Bronchial epithelial cell (primary cell): Measurements from ENCODE around the gene CACNB4. TPM values are rescaled to one million over a fixed set of nuclear protein-coding genes. Genes with fewer than 3 reads are reported as not detected.
A peak's percentile ranks its signal among the peaks of the same experiment; 100 is the strongest.
"Not testable (repeated sequence)": the region's sequence is repeated elsewhere in the genome, so short reads cannot be mapped to it uniquely, and the experiment has no call there.

Source experiments
- DNase-seq: peaks from one replicate; pipeline ENCODE4 v3.0.0-alpha.2; 2010; ENCODE audit warnings: low read depth
- FAIRE-seq: peaks from 2 replicates; lab custom pipeline; 2011; peaks lifted over from hg19 to GRCh38; lab: Jason Lieb, UNC
- H3K27me3 ChIP-seq: 2 replicates; pipeline ENCODE4 v1.5.1; 2011; ENCODE audit warnings: low read length; ENCODE audit not compliant: control insufficient read depth, insufficient read depth
- H3K36me3 ChIP-seq: 2 replicates; pipeline ENCODE4 v1.5.1; 2011; ENCODE audit warnings: low read length; ENCODE audit not compliant: control insufficient read depth, insufficient read depth
- H3K4me3 ChIP-seq: 2 replicates; pipeline ENCODE4 v1.5.1; 2011; ENCODE audit warnings: mild to moderate bottlenecking, low read depth, low read length, control low read depth
- total RNA-seq: library from RNA; depleted of rRNA; stranded (reverse); fragments of >200 nt; gene quantifications from 2 replicates; pipeline ENCODE4 v1.2.1, GENCODE V29; 2014
- TF ChIP-seq, protein P1 (sequence below): IDR thresholded peaks from 2 replicates; pipeline ENCODE4 v1.5.1; 2011; ENCODE audit warnings: mild to moderate bottlenecking, moderate library complexity, low read length, control low read depth, inconsistent platforms; ENCODE audit not compliant: insufficient read depth, severe bottlenecking

The CACNB4 gene
- total RNA-seq, 1 donor from 2014 or later, result 0.53 TPM

GRCh38 chr2:152031747-152032306 lies 67.0 kb downstream of the CACNB4 start:
- no peak for DNase-seq
- FAIRE-seq, result no peak
- no peak overlapping the region for H3K4me3 ChIP-seq
- TF ChIP-seq, protein P1, sequence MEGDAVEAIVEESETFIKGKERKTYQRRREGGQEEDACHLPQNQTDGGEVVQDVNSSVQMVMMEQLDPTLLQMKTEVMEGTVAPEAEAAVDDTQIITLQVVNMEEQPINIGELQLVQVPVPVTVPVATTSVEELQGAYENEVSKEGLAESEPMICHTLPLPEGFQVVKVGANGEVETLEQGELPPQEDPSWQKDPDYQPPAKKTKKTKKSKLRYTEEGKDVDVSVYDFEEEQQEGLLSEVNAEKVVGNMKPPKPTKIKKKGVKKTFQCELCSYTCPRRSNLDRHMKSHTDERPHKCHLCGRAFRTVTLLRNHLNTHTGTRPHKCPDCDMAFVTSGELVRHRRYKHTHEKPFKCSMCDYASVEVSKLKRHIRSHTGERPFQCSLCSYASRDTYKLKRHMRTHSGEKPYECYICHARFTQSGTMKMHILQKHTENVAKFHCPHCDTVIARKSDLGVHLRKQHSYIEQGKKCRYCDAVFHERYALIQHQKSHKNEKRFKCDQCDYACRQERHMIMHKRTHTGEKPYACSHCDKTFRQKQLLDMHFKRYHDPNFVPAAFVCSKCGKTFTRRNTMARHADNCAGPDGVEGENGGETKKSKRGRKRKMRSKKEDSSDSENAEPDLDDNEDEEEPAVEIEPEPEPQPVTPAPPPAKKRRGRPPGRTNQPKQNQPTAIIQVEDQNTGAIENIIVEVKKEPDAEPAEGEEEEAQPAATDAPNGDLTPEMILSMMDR, result no peak
- no peaks in the 10 kb centered on the region for H3K36me3 ChIP-seq
- H3K27me3 ChIP-seq, result no peaks in the 10 kb centered on the region

DNA sequence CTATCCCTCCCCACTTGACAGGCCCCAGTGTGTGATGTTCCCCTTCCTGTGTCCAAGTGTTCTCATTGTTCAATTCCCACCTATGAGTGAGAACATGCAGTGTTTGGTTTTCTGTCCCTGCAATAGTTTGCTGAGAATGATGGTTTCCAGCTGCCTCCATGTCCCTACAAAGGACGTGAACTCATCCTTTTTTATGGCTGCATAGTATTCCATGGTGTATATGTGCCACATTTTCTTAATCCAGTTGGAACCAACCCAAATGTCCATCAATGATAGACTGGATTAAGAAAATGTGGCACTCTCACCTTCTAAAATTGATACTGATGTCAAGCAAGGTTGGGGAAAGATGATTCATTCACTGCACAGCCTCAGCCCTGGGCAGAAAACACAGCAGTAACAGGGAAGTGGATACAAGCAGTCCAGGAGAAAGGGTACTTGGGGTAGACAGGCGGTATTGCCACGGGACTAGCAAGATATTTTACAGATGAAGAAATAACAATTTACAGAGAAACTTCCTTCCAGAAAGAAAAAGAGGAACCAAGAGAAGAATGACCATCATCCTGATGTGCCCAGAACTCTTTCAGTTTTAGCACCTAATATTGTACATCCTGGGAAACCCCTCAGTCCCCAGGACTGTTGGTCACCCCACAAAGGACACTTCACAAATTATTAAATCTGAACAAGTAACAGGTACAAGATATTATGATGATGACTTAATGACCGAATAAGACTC lies 68.1 kb downstream of the CACNB4 start:
- H3K36me3 ChIP-seq, DNase-seq, FAIRE-seq, H3K4me3 ChIP-seq, H3K27me3 ChIP-seq: not testable (repeated sequence)

DNA sequence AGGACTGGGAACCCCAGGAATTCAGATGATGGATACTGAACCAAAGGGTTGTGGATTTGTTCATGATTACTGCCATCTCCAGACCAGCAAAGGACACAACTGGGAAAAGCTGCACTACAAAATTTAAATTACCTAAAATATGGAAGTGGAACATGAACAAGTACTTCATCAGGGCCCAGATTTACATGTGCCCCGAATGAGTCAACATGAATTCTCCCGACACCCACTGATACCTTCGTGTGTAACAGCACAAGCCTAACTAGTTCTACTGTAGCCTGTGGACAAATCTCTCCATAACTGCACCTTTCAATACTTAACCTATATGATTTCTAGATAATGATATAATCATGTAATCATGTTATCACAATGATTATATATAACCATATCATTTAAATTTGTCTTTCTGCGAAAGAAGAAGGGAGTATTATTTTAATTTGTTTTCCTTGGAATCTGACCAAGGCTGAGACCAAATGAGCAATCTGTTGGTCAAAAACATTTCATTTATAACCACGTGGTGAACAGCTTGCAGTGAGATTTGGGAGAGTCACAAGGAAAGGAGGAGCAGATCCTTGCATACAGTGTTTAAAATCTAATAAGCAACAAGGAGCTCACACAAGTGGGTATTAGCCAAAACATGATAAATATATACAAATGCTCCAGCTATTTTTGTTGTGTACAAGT lies 70.5 kb downstream of the CACNB4 start:
- Histone ChIP-seq H3K27me3 (no peaks in the 10 kb centered on the region), H3K36me3 (no peaks in the 10 kb centered on the region), H3K4me3 (no peak overlapping the region)
- TF ChIP-seq, protein P1, result no peak
- DNase-seq, result peak; percentile 63
- no peak for FAIRE-seq

- TF ChIP-seq, protein P1, result peak; percentile 96
- no peaks in the 10 kb centered on the region for H3K36me3 ChIP-seq
- H3K27me3 ChIP-seq, result no peaks in the 10 kb centered on the region
- DNase-seq, result peak; percentile 76
- no peak overlapping the region for H3K4me3 ChIP-seq
- FAIRE-seq, result peak; percentile 88
These were observed 73.1 kb downstream of the CACNB4 start for GRCh38 chr2:152025678-152026287.

GRCh38 chr2:152024477-152024876 lies 74.4 kb downstream of the CACNB4 start:
- Histone ChIP-seq H3K36me3 (no peaks in the 10 kb centered on the region), H3K4me3 (no peak overlapping the region), H3K27me3 (peaks cover 2% of the 10 kb centered on the region)
- DNase-seq (no peak), FAIRE-seq (no peak)
- TF ChIP-seq, protein P1, result no peak

- no peak overlapping the region for H3K4me3 ChIP-seq
- no peak for FAIRE-seq
- TF ChIP-seq, protein P1, result no peak
- DNase-seq, result peak; percentile 22
- H3K27me3 ChIP-seq, result peaks cover 2% of the 10 kb centered on the region
- no peaks in the 10 kb centered on the region for H3K36me3 ChIP-seq
These were observed 76.8 kb downstream of the CACNB4 start for GRCh38 chr2:152022090-152022489.

- FAIRE-seq, H3K4me3 ChIP-seq, H3K27me3 ChIP-seq, H3K36me3 ChIP-seq, DNase-seq: not testable (repeated sequence)
These were observed 77.8 kb downstream of the CACNB4 start for GRCh38 chr2:152021001-152021400.
